ENCODE data around the gene GJC1.

DNA sequence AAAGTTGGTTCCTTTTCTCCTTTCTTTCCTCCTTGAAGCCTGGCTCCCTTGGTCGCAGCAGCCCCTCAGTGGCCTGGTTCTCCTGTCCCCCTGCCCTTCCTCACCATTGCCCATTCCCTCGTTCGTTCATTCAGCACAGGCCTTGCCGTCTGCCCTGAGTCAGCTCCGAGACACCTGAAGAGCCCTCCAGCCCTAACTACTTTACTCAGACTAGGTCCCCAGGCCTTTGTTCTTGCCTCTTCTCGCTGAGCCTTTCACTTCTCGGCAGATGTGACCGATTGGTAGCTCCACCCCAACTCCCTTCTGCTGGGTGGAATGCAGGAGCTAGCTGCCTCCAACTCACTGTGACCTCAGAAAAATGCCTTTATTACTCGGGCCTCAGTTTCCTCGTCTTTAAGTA, 78.3 kb downstream of the GJC1 start:
- TF ChIP-seq CTCF (IDR thresholded peaks at IDR 0.05; ENCODE audit: low read depth, low read length): no peak
- TF ChIP-seq EZH2phosphoT487 (IDR thresholded peaks at IDR 0.05; ENCODE audit: low read depth): no peak

Measured in OCI-LY3 (cell line).